SU-DHL-6 (cell line): ENCODE results near the gene ITPK1.

ENCODE experiments used
- H2AFZ ChIP-seq: fragments of 200-600 bp; sonication (generic); 2 replicates; pipeline ENCODE4 v1.6.1; 2014; ENCODE audit warnings: low read depth, mild to moderate bottlenecking, moderate library complexity, mixed read lengths, antibody characterized with exemption, low read length; ENCODE audit not compliant: severe bottlenecking
- H3F3A ChIP-seq: fragments of 200-600 bp; shearing (Covaris generic); 2 replicates; pipeline ENCODE4 v1.6.0; 2016; ENCODE audit warnings: antibody characterized with exemption, mild to moderate bottlenecking; ENCODE audit not compliant: insufficient read depth
- H3K27ac ChIP-seq: fragments of 200-600 bp; sonication (generic); 2 replicates; pipeline ENCODE4 v1.5.1; 2016; ENCODE audit warnings: low read depth, mild to moderate bottlenecking, low read length, moderate library complexity, mixed read lengths
- H3K27me3 ChIP-seq: fragments of 200-600 bp; sonication (generic), shearing (Covaris generic); 2 replicates; pipeline ENCODE4 v1.6.0; 2014; ENCODE audit warnings: mild to moderate bottlenecking, low read length
- H3K36me3 ChIP-seq: fragments of 200-600 bp; sonication (generic); 2 replicates; pipeline ENCODE4 v1.6.1; 2014; ENCODE audit warnings: mild to moderate bottlenecking, low read length, mixed read lengths
- H3K4me2 ChIP-seq: fragments of 300-600, 200-600 bp; shearing (Covaris generic), sonication (generic); 2 replicates; pipeline ENCODE4 v1.6.0; 2014; ENCODE audit warnings: low read length, low read depth, mild to moderate bottlenecking; ENCODE audit not compliant: poor library complexity, severe bottlenecking
- H3K4me3 ChIP-seq: fragments of 200-600 bp; sonication (generic); 2 replicates; pipeline ENCODE4 v1.5.1; 2014; ENCODE audit warnings: antibody characterized with exemption, low read length, mild to moderate bottlenecking, mixed read lengths; ENCODE audit not compliant: insufficient read depth, poor library complexity, severe bottlenecking
- H3K79me2 ChIP-seq: fragments of 200-600 bp; sonication (generic); 2 replicates; pipeline ENCODE4 v1.6.1; 2014; ENCODE audit warnings: mild to moderate bottlenecking, low read length, moderate library complexity; ENCODE audit not compliant: insufficient read depth
- H3K9ac ChIP-seq: fragments of 200-600 bp; sonication (generic); 2 replicates; pipeline ENCODE4 v1.7.0; 2014; ENCODE audit warnings: mild to moderate bottlenecking, low read length
- H3K9me2 ChIP-seq: fragments of 200-600 bp; sonication (generic); replicated peaks from 2 replicates; pipeline ENCODE4 v1.6.1; 2014; ENCODE audit warnings: low read length; ENCODE audit not compliant: insufficient read depth
- H3K9me3 ChIP-seq: fragments of 200-600 bp; sonication (generic); 2 replicates; pipeline ENCODE4 v1.6.1; 2014; ENCODE audit warnings: low read length, mixed read lengths; ENCODE audit not compliant: insufficient read depth
- H4K20me1 ChIP-seq: fragments of 200-600 bp; sonication (generic); 2 replicates; pipeline ENCODE4 v1.6.1; 2014; ENCODE audit warnings: low read depth, mild to moderate bottlenecking, antibody characterized with exemption, low read length, moderate library complexity, mixed read lengths
- CTCF ChIP-seq: fragments of 200-600 bp; sonication (generic); IDR thresholded peaks from one replicate; pipeline ENCODE4 v1.5.1; 2017; ENCODE audit warnings: antibody characterized with exemption, mild to moderate bottlenecking, low read length, moderate library complexity; ENCODE audit not compliant: insufficient read depth, poor library complexity, severe bottlenecking
- EZH2phosphoT487 ChIP-seq: fragments of 200-600 bp; sonication (generic), shearing (Covaris generic); conservative IDR thresholded peaks from 2 replicates; pipeline ENCODE4 v1.6.1; 2018; ENCODE audit warnings: mild to moderate bottlenecking, antibody characterized with exemption, low read length, moderate library complexity, mixed read lengths

ITPK1 gene

GRCh38 chr14:93109572-93110481 lies 5.9 kb downstream of the ITPK1 start:
- Histone ChIP-seq H3K36me3 (no peaks in the 10 kb centered on the region), H3K9ac (no peak overlapping the region), H2AFZ (no peak overlapping the region), H3K79me2 (no peaks in the 10 kb centered on the region), H3K4me2 (no peak overlapping the region), H3K9me3 (no peaks in the 10 kb centered on the region), H3K4me3 (no peak overlapping the region), H3K27me3 (no peaks in the 10 kb centered on the region), H3K9me2 (no peaks in the 10 kb centered on the region), H3K27ac (no peak overlapping the region), H3F3A (no peaks in the 10 kb centered on the region), H4K20me1 (no peaks in the 10 kb centered on the region)
- TF ChIP-seq EZH2phosphoT487 (no peak), CTCF (no peak)

- no peaks in the 10 kb centered on the region for H3K9me2 ChIP-seq
- no peak overlapping the region for H3K4me2 ChIP-seq
- H3K9ac ChIP-seq: no peak overlapping the region
- no peaks in the 10 kb centered on the region for H3K36me3 ChIP-seq
- no peaks in the 10 kb centered on the region for H3K9me3 ChIP-seq
- TF ChIP-seq CTCF (no peak), EZH2phosphoT487 (no peak)
- no peaks in the 10 kb centered on the region for H3F3A ChIP-seq
- no peaks in the 10 kb centered on the region for H3K27me3 ChIP-seq
- no peak overlapping the region for H3K4me3 ChIP-seq
- no peaks in the 10 kb centered on the region for H4K20me1 ChIP-seq
- H3K79me2 ChIP-seq: no peaks in the 10 kb centered on the region
- no peak overlapping the region for H2AFZ ChIP-seq
- no peak overlapping the region for H3K27ac ChIP-seq
Measured at GRCh38 chr14:93108105-93108504, 7.6 kb downstream of the ITPK1 start.

GRCh38 chr14:93107453-93107852 lies 8.3 kb downstream of the ITPK1 start:
- Histone ChIP-seq H3K4me3 (no peak overlapping the region), H4K20me1 (no peaks in the 10 kb centered on the region), H2AFZ (no peak overlapping the region), H3K36me3 (no peaks in the 10 kb centered on the region), H3K27me3 (no peaks in the 10 kb centered on the region), H3K27ac (no peak overlapping the region), H3K9ac (no peak overlapping the region), H3K9me3 (no peaks in the 10 kb centered on the region), H3K79me2 (no peaks in the 10 kb centered on the region), H3K4me2 (no peak overlapping the region), H3F3A (no peaks in the 10 kb centered on the region), H3K9me2 (no peaks in the 10 kb centered on the region)
- TF ChIP-seq EZH2phosphoT487 (no peak), CTCF (no peak)
